ENCODE measurements around the gene OR2A5. TPM values are rescaled to one million over a fixed set of nuclear protein-coding genes. Genes with fewer than 3 reads are reported as not detected.
"Not testable (repeated sequence)": the region's sequence is repeated elsewhere in the genome, so short reads cannot be mapped to it uniquely, and the experiment has no call there.

Gene OR2A5
- polyA plus RNA-seq, 1 experiment, result not detected

DNA sequence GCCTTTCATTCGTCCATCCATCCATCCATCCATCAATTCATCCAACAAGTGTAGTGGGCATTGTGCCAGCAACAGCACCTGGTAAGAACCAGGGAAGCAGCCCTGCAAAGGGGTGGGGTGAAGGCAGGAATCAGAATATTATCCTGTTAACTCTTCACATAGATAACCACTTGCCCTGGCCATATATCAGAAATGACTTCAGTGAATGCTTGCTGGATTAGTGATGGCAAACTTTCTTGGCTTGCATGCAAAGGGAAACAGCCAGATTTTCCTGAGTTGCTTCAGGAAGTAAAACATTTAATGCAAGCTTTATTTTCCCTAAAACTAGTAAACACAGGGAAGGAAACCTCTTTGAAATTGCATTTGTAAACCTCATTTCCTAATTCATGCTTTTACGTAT, 743 bp downstream of the OR2A5 start:
- DNase-seq (ENCODE audit: low read depth), result no peak
- CTCF ChIA-PET, result no interaction called here
- TF ChIP-seq CTCF (IDR thresholded peaks at IDR 0.05; ENCODE audit: insufficient read depth, low read depth, low read length), result no peak

DNA sequence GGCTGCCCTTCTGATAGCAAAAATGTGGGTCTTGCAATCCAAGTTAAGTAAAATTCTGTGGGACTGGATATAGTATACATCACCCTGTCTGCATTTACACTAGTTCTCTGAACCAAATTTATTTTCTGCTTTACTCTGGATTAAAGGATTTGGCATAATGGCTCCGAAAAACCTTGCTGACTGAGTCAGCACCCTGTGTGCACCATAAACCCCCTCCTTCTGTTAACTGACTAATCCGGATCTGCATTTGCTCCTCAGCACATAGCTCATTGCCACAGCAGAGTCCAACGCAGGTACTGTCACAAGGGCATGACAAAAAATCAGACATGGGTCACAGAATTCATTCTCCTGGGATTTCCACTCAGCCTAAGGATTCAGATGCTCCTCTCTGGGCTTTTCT, 1.3 kb downstream of the OR2A5 start:
- H3K27me3 ChIP-seq (ENCODE audit: control insufficient read depth, insufficient read depth, low read length), result no peaks in the 10 kb centered on the region
- POLR2A ChIA-PET, result no interaction called here
- TF ChIP-seq CTCF (IDR thresholded peaks at IDR 0.05; ENCODE audit: insufficient read depth, low read depth, low read length), result no peak
- no peak for DNase-seq (ENCODE audit: low read depth)
- no peaks in the 10 kb centered on the region for H3K36me3 ChIP-seq (ENCODE audit: control insufficient read depth, insufficient read depth, low read length)
- CTCF ChIA-PET, result no interaction called here
- no peak overlapping the region for H3K4me3 ChIP-seq (ENCODE audit: low read depth, low read length)

More for the DNA sequence above, 743 bp downstream of the OR2A5 start:
- Histone ChIP-seq H3K4me3 (ENCODE audit: low read depth, low read length) (no peak overlapping the region), H3K36me3 (ENCODE audit: control insufficient read depth, insufficient read depth, low read length) (no peaks in the 10 kb centered on the region), H3K27me3 (ENCODE audit: control insufficient read depth, insufficient read depth, low read length) (no peaks in the 10 kb centered on the region)
- POLR2A ChIA-PET, result no interaction called here

DNA sequence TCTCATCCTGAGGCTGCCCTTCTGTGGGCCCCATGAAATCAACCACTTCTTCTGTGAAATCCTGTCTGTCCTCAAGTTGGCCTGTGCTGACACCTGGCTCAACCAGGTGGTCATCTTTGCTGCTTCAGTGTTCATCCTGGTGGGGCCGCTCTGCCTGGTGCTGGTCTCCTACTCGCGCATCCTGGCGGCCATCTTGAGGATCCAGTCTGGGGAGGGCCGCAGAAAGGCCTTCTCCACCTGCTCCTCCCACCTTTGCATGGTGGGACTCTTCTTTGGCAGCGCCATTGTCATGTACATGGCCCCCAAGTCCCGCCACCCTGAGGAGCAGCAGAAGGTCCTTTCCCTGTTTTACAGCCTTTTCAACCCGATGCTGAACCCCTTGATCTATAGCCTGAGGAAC, 2.1 kb downstream of the OR2A5 start:
- DNase-seq (ENCODE audit: low read depth); H3K27me3 ChIP-seq (ENCODE audit: control insufficient read depth, insufficient read depth, low read length); H3K4me3 ChIP-seq (ENCODE audit: low read depth, low read length); POLR2A ChIA-PET; H3K36me3 ChIP-seq (ENCODE audit: control insufficient read depth, insufficient read depth, low read length); CTCF ChIA-PET: not testable (repeated sequence)

- H3K4me3 ChIP-seq (ENCODE audit: low read depth, low read length), result no peak overlapping the region
- no peak for TF ChIP-seq CTCF (IDR thresholded peaks at IDR 0.05; ENCODE audit: insufficient read depth, low read depth, low read length)
- H3K27me3 ChIP-seq (ENCODE audit: control insufficient read depth, insufficient read depth, low read length), result no peaks in the 10 kb centered on the region
- no peak for DNase-seq (ENCODE audit: low read depth)
- POLR2A ChIA-PET, result no interaction called here
- H3K36me3 ChIP-seq (ENCODE audit: control insufficient read depth, insufficient read depth, low read length), result no peaks in the 10 kb centered on the region
- CTCF ChIA-PET, result no interaction called here
These were observed 9.2 kb downstream of the OR2A5 start for GRCh38 chr7:144057954-144058353.

GRCh38 chr7:144063710-144064109, 15.0 kb downstream of the OR2A5 start:
- ChIA-PET CTCF (interaction anchor here (1.3 kb wide), 1 partner anchor 64 kb away, joined by 4 read pairs; no protein-coding TSS in a partner anchor), POLR2A (no interaction called here)
- DNase-seq (ENCODE audit: low read depth), result no peak

More at GRCh38 chr7:144063710-144064109, 15.0 kb downstream of the OR2A5 start:
- Histone ChIP-seq H3K36me3 (ENCODE audit: control insufficient read depth, insufficient read depth, low read length) (no peaks in the 10 kb centered on the region), H3K27me3 (ENCODE audit: control insufficient read depth, insufficient read depth, low read length) (no peaks in the 10 kb centered on the region), H3K4me3 (ENCODE audit: low read depth, low read length) (no peak overlapping the region)
- 0 out of 2 replicates have a peak, but pooled peaks have one; percentile 16 for TF ChIP-seq CTCF (IDR thresholded peaks at IDR 0.05; ENCODE audit: insufficient read depth, low read depth, low read length)

All from BJ (cell line).